Thyroid gland (tissue), 4 donors: ENCODE results near the gene RASSF8.

Experiments used
- CTCF ChIP-seq, 6 experiments: fragments of 200-600 bp in 3 of 6; fragments of 450-650 bp in 3 of 6; sonication (generic) in 3 of 6; IDR thresholded peaks; one replicate each; pipeline ENCODE4 v1.5.1; 2016 to 2019; ENCODE audit warnings: antibody characterized with exemption in 6 of 6, mild to moderate bottlenecking in 2 of 6, inconsistent platforms in 1 of 6, moderate library complexity in 1 of 6
- POLR2A ChIP-seq, 2 donors: fragments of 450-650 bp; IDR thresholded peaks; one replicate each; pipeline ENCODE4 v1.6.1; 2017; ENCODE audit warnings: antibody characterized with exemption in 2 of 2, mild to moderate bottlenecking in 2 of 2, moderate library complexity in 1 of 2

DNA sequence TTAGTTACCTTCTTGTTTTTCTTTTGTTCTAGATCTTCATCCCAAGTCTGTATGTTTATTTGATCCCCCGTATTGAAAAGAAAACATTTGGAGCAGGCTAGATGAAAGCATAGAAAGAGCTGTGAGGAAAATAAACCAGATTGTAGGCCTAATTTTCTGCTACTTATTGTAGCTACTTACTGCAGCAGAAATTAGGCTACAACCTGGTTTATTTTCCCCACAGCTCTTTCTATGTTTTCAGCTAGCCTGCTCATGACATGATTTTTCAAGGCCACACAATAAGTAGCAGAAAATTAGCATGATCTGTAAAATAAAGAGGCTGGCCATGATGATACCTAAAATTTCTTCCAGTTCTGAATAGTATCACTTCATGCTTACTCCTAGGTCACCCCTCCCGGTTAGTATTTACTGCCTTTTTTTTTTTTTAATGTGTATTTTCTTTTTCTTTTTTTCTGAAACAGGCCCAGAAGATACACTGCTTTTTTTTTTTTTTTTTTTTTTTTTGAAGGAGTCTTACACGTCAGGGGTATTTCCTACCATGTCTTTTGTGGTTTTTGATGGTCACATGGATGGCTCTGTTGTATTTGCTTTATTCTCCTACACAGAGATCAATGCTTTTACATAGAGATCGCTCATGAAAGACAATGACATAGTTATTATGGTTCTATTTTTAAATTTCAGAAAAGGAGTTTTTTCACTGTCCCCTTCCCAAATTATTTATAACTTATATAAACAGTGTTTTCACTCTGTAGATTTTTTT is 134.0 kb downstream of the RASSF8 start:
- TF ChIP-seq POLR2A (IDR thresholded peaks at IDR 0.05) (no peak), CTCF (IDR thresholded peaks at IDR 0.05) (no peak)
